IPS-20b (cell line): ENCODE data around the gene IP6K3.

Experiments
- H3K27ac ChIP-seq: one replicate; pipeline ENCODE4 v1.5.1; 2013; ENCODE audit warnings: low read length
- H3K27me3 ChIP-seq: 2 replicates; pipeline ENCODE4 v1.6.1; 2013; ENCODE audit warnings: mild to moderate bottlenecking, low read length, inconsistent platforms; ENCODE audit not compliant: insufficient read depth
- H3K36me3 ChIP-seq: 2 replicates; pipeline ENCODE4 v1.6.1; 2013; ENCODE audit warnings: low read depth, mild to moderate bottlenecking, inconsistent platforms, low read length, moderate library complexity; ENCODE audit not compliant: insufficient read depth
- H3K4me1 ChIP-seq: 2 replicates; pipeline ENCODE4 v1.6.1; 2013; ENCODE audit warnings: mild to moderate bottlenecking, control low read depth, inconsistent platforms, low read length, moderate library complexity; ENCODE audit not compliant: insufficient read depth
- H3K4me3 ChIP-seq: 2 replicates; pipeline ENCODE4 v1.5.1; 2013; ENCODE audit warnings: mild to moderate bottlenecking, low read length, inconsistent platforms
- H3K9ac ChIP-seq: 2 replicates; pipeline ENCODE4 v1.6.1; 2013; ENCODE audit warnings: low read depth, mild to moderate bottlenecking, inconsistent platforms, low read length, moderate library complexity
- H3K9me3 ChIP-seq: 2 replicates; pipeline ENCODE4 v1.6.1; 2013; ENCODE audit warnings: mild to moderate bottlenecking, low read depth, low read length, inconsistent platforms; ENCODE audit not compliant: insufficient read depth

The IP6K3 gene

GRCh38 chr6:33678233-33678931, 68.3 kb downstream of the IP6K3 start:
- Histone ChIP-seq H3K9me3 (no peaks in the 10 kb centered on the region), H3K36me3 (peaks cover 75% of the 10 kb centered on the region), H3K27ac (no peak overlapping the region), H3K4me1 (no peaks in the 10 kb centered on the region), H3K9ac (no peak overlapping the region), H3K27me3 (no peaks in the 10 kb centered on the region), H3K4me3 (no peak overlapping the region)

- Histone ChIP-seq H3K4me3 (no peak overlapping the region), H3K9me3 (no peaks in the 10 kb centered on the region), H3K9ac (no peak overlapping the region), H3K4me1 (no peaks in the 10 kb centered on the region), H3K27me3 (no peaks in the 10 kb centered on the region), H3K36me3 (peaks cover 71% of the 10 kb centered on the region), H3K27ac (no peak overlapping the region)
Measured at GRCh38 chr6:33677689-33678088, 69.0 kb downstream of the IP6K3 start.

- peaks cover 66% of the 10 kb centered on the region for H3K36me3 ChIP-seq
- no peak overlapping the region for H3K27ac ChIP-seq
- no peak overlapping the region for H3K9ac ChIP-seq
- no peaks in the 10 kb centered on the region for H3K27me3 ChIP-seq
- no peak overlapping the region for H3K4me3 ChIP-seq
- H3K4me1 ChIP-seq: no peaks in the 10 kb centered on the region
- no peaks in the 10 kb centered on the region for H3K9me3 ChIP-seq
Measured at GRCh38 chr6:33677143-33677660, 69.5 kb downstream of the IP6K3 start.

GRCh38 chr6:33676416-33677142, 70.1 kb downstream of the IP6K3 start:
- Histone ChIP-seq H3K27me3 (no peaks in the 10 kb centered on the region), H3K27ac (no peak overlapping the region), H3K4me1 (no peaks in the 10 kb centered on the region), H3K4me3 (no peak overlapping the region), H3K9me3 (no peaks in the 10 kb centered on the region), H3K9ac (no peak overlapping the region), H3K36me3 (peaks cover 64% of the 10 kb centered on the region)

GRCh38 chr6:33675968-33676367, 70.7 kb downstream of the IP6K3 start:
- Histone ChIP-seq H3K36me3 (peaks cover 58% of the 10 kb centered on the region), H3K9ac (no peak overlapping the region), H3K27me3 (no peaks in the 10 kb centered on the region), H3K27ac (no peak overlapping the region), H3K9me3 (no peaks in the 10 kb centered on the region), H3K4me3 (no peak overlapping the region), H3K4me1 (no peaks in the 10 kb centered on the region)

- no peaks in the 10 kb centered on the region for H3K4me1 ChIP-seq
- no peak overlapping the region for H3K4me3 ChIP-seq
- no peak overlapping the region for H3K9ac ChIP-seq
- peaks cover 55% of the 10 kb centered on the region for H3K36me3 ChIP-seq
- H3K27me3 ChIP-seq: no peaks in the 10 kb centered on the region
- no peaks in the 10 kb centered on the region for H3K9me3 ChIP-seq
- H3K27ac ChIP-seq: no peak overlapping the region
Measured at GRCh38 chr6:33673851-33674250, 72.9 kb downstream of the IP6K3 start.

- H3K9ac ChIP-seq: no peak overlapping the region
Measured at GRCh38 chr6:33672808-33673207, 73.9 kb downstream of the IP6K3 start.

GRCh38 chr6:33671744-33672072, 75.0 kb downstream of the IP6K3 start:
- H3K4me3 ChIP-seq: no peak overlapping the region
- no peaks in the 10 kb centered on the region for H3K27me3 ChIP-seq
- peaks cover 60% of the 10 kb centered on the region for H3K36me3 ChIP-seq
- no peak overlapping the region for H3K9ac ChIP-seq
- no peak overlapping the region for H3K27ac ChIP-seq
- H3K4me1 ChIP-seq: no peaks in the 10 kb centered on the region
- H3K9me3 ChIP-seq: no peaks in the 10 kb centered on the region

More at GRCh38 chr6:33672808-33673207, 73.9 kb downstream of the IP6K3 start:
- no peaks in the 10 kb centered on the region for H3K9me3 ChIP-seq
- no peak overlapping the region for H3K27ac ChIP-seq
- peaks cover 60% of the 10 kb centered on the region for H3K36me3 ChIP-seq
- no peaks in the 10 kb centered on the region for H3K27me3 ChIP-seq
- H3K4me3 ChIP-seq: no peak overlapping the region
- H3K4me1 ChIP-seq: no peaks in the 10 kb centered on the region
